ENCODE data around the gene ALS2.

DNA sequence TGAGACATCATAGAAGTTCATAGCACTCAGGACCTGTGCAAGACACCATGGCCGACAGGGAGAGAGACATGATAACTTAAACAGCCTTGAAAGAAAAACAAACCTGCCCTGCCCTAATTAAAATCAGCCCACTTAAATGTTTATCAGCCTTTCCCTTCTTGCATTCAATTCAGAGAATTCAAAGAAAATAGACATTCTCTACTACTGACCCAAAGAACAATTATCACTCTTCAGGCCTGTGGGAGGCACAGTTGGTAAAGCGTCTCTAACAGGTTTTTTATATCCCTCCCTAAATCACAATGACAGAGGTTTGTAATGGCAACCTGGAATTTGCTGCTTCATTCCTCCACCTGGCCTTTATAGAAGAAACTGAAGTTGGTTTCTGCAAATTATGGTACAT is 27.3 kb upstream of the ALS2 start:
- TF ChIP-seq CTCF (conservative IDR thresholded peaks at IDR 0.05), result no peak
- no peak for TF ChIP-seq ZFX (IDR thresholded peaks at IDR 0.05)

All from C4-2B (cell line).